ENCODE data around the gene CDH24. TPM values are rescaled to one million over a fixed set of nuclear protein-coding genes. Genes with fewer than 3 reads are reported as not detected.

Gene CDH24
- total and polyA plus RNA-seq, 2 of the 13 experiments (the other 11 are each of a cell fraction or from before 2014, with no cell fraction given), result 0.69 to 0.99 TPM

GRCh38 chr14:23052182-23052623, 5.1 kb downstream of the CDH24 start (continued):
- no peak for TF ChIP-seq ZNF513 (CRISPR knock-in tag; conservative IDR thresholded peaks at IDR 0.05)
- TF ChIP-seq SRSF9 (IDR thresholded peaks at IDR 0.05; ENCODE audit: borderline replicate concordance, insufficient read depth, low read depth, low read length, poor library complexity, severe bottlenecking), result no peak
- no peak for TF ChIP-seq ZNF552 (CRISPR knock-in tag; IDR thresholded peaks at IDR 0.05; ENCODE audit: borderline replicate concordance)
- no peak for TF ChIP-seq ZBTB37 (CRISPR knock-in tag; IDR thresholded peaks at IDR 0.05)
- no peak for TF ChIP-seq ZNF780A (CRISPR knock-in tag; IDR thresholded peaks at IDR 0.05)
- 0 out of 2 replicates have a peak, but pooled peaks have one; percentile 48 for TF ChIP-seq ZSCAN5A (CRISPR knock-in tag; IDR thresholded peaks at IDR 0.05; ENCODE audit: borderline replicate concordance)
- TF ChIP-seq E2F1 (CRISPR knock-in tag; IDR thresholded peaks at IDR 0.05), result no peak
- TF ChIP-seq ZNF562 (CRISPR knock-in tag; IDR thresholded peaks at IDR 0.05; ENCODE audit: borderline replicate concordance), result no peak
- TF ChIP-seq EZH2 (conservative IDR thresholded peaks at IDR 0.05; ENCODE audit: low read depth, low read length), result no peak
- TF ChIP-seq ZNF569 (CRISPR knock-in tag; IDR thresholded peaks at IDR 0.05; ENCODE audit: borderline replicate concordance), result no peak
- TF ChIP-seq GZF1 (CRISPR knock-in tag; IDR thresholded peaks at IDR 0.05), result no peak
- TF ChIP-seq PBX2 (CRISPR knock-in tag; IDR thresholded peaks at IDR 0.05), result no peak
- TF ChIP-seq HNF4A (CRISPR knock-in tag; IDR thresholded peaks at IDR 0.05), result no peak
- 0 out of 2 replicates have a peak, but pooled peaks have one; percentile 42 for TF ChIP-seq SAFB2 (CRISPR knock-in tag; IDR thresholded peaks at IDR 0.05; ENCODE audit: borderline replicate concordance, low read depth)
- no peak for TF ChIP-seq PRPF4 (IDR thresholded peaks at IDR 0.05; ENCODE audit: low read depth, low read length, poor library complexity, severe bottlenecking)
- no peak for TF ChIP-seq AHDC1 (CRISPR knock-in tag; IDR thresholded peaks at IDR 0.05; ENCODE audit: borderline replicate concordance)
